MM.1S (cell line): Measurements from ENCODE around the gene MSTN.

Source experiments
- CTCF ChIP-seq: fragments of 300-600 bp; sonication (generic); IDR thresholded peaks from 2 replicates; pipeline ENCODE4 v1.5.1; 2016; ENCODE audit warnings: antibody characterized with exemption, low read length, mixed read lengths
- EZH2 ChIP-seq: fragments of 300-600 bp; sonication (generic); optimal IDR thresholded peaks from 2 replicates; pipeline ENCODE3; 2017; ENCODE audit warnings: low read depth, mild to moderate bottlenecking, antibody characterized with exemption, low read length, mixed read lengths
- EZH2phosphoT487 ChIP-seq: fragments of 300-600 bp; sonication (generic); IDR thresholded peaks from 2 replicates; pipeline ENCODE4 v1.6.1; 2018; ENCODE audit warnings: antibody characterized with exemption, low read length

GRCh38 chr2:190093793-190094192, 31.3 kb upstream of the MSTN start:
- no peak for TF ChIP-seq CTCF
- TF ChIP-seq EZH2phosphoT487, result no peak
- no peak for TF ChIP-seq EZH2
